Measurements from ENCODE around the gene PPFIBP2. TPM values are rescaled to one million over a fixed set of nuclear protein-coding genes. Genes with fewer than 3 reads are reported as not detected.

Gene PPFIBP2
- total and polyA plus RNA-seq, 10 of the 15 experiments (the other 5 are each of a cell fraction or from before 2014, with no cell fraction given): 17.3 to 56.3 (median 39.2) TPM

- TF ChIP-seq ZBTB11 (CRISPR knock-in tag; IDR thresholded peaks at IDR 0.05): no peak
These were observed 164.0 kb downstream of the PPFIBP2 start (continued) for GRCh38 chr11:7677796-7678201.

GRCh38 chr11:7683571-7683970, 169.8 kb downstream of the PPFIBP2 start:
- ChIA-PET SMC1A (ENCODE audit: uncharacterized antibody, unreplicated experiment) (no interaction called here), CTCF (interaction anchor here (1.0 kb wide), 1 partner anchor 927 kb away, joined by 3 read pairs; no protein-coding TSS in a partner anchor), POLR2A (interaction anchor here (1.2 kb wide), 1 partner anchor 13 kb away, joined by 3 read pairs; no protein-coding TSS in a partner anchor), RAD21 (ENCODE audit: unreplicated experiment) (interaction anchor here (0.9 kb wide), 1 partner anchor 17 kb away, joined by 3 read pairs; no protein-coding TSS in a partner anchor)
- Histone ChIP-seq H3K4me1 (ENCODE audit: control insufficient read depth, insufficient read depth, low read length) (no peaks in the 10 kb centered on the region), H3K4me3 (no peak overlapping the region), H4K20me1 (ENCODE audit: control insufficient read depth, insufficient read depth) (no peaks in the 10 kb centered on the region), H3K9ac (ENCODE audit: control insufficient read depth, insufficient read depth, low read length) (no peak overlapping the region), H3K79me2 (ENCODE audit: control insufficient read depth, insufficient read depth, low read length) (no peaks in the 10 kb centered on the region), H3K4me2 (ENCODE audit: control insufficient read depth, insufficient read depth) (no peak overlapping the region), H3K9me3 (replicated peaks; ENCODE audit: control insufficient read depth, insufficient read depth, low read length) (no peaks in the 10 kb centered on the region), H3K27me3 (replicated peaks in 1 of 2; ENCODE audit: control insufficient read depth in 2 of 2, insufficient read depth in 2 of 2, low read length in 1 of 2) (no peaks in the 10 kb centered on the region; a peak in 1 of 4 replicates), H3K36me3 (ENCODE audit: control insufficient read depth in 2 of 2, insufficient read depth in 2 of 2, low read length in 1 of 2) (no peaks in the 10 kb centered on the region), H2AFZ (ENCODE audit: control insufficient read depth, low read depth, low read length) (no peak overlapping the region), H3K27ac (ENCODE audit: control insufficient read depth, insufficient read depth) (no peak overlapping the region)
- no peak for FAIRE-seq
- BruUV-seq (replicated peaks): no TSS peak
- WGBS (ENCODE audit: insufficient coverage, insufficient replicate concordance, low lambda C conversion rate, missing lambda C conversion rate): 45% methylated on average over 2 of the region's 2 CpGs
- intact Hi-C loops (cut with micrococcal nuclease; ENCODE audit: unreplicated experiment) (no loop called here), in situ Hi-C loops (cut with MboI) (no loop called here)
- no peak for ATAC-seq
- no peak for DNase-seq (ENCODE audit: low read depth, low spot score)
- TF ChIP-seq EGR1 (IDR thresholded peaks at IDR 0.05; ENCODE audit: borderline replicate concordance in 1 of 2, low read depth in 2 of 2, low read length in 2 of 2) (no peak), BHLHE40 (IDR thresholded peaks at IDR 0.05; ENCODE audit: borderline replicate concordance in 1 of 2, low read depth in 2 of 2, low read length in 1 of 2) (no peak), IRF3 (IDR thresholded peaks at IDR 0.05) (no peak), ZSCAN29 (IDR thresholded peaks at IDR 0.05) (no peak), CBX5 (IDR thresholded peaks at IDR 0.05; ENCODE audit: low read depth) (no peak), SKIL (IDR thresholded peaks at IDR 0.05; ENCODE audit: low read depth, poor library complexity, severe bottlenecking) (no peak), REST (IDR thresholded peaks at IDR 0.05; ENCODE audit: low read depth, low read length) (no peak), EP300 (IDR thresholded peaks at IDR 0.05; ENCODE audit: borderline replicate concordance in 1 of 2, control insufficient read depth in 1 of 2, low read depth in 2 of 2, low read length in 2 of 2) (no peak), SMC3 (IDR thresholded peaks at IDR 0.05; ENCODE audit: borderline replicate concordance, low read length) (no peak), KDM1A (IDR thresholded peaks at IDR 0.05; ENCODE audit: borderline replicate concordance) (no peak)

All from GM12878 (cell line).